ENCODE measurements around the gene ZYX.

DNA sequence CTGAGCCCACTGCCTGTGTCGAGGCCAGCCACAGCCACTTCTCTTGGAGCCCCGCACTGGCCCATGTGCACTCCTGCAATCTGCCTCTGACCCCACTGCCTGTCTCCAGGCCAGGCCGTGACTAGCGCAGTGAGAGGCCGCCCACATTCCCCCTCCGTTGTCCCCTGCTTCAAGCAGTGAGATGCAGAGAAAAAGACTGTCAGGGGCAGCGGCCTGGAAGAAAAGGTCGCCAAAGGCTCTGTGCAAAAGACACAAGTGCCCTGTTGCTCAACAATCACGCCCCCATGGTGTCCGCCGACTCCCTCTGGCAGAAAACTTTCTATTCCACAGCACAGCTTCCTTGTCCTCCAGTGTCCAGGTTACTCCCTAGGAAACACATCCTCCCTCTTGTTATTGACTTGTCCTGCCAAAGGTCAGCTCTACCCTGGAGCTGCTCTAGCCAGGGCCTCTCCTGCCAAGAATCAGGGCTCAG is 28.6 kb upstream of the ZYX start:
- TF ChIP-seq, protein P1, sequence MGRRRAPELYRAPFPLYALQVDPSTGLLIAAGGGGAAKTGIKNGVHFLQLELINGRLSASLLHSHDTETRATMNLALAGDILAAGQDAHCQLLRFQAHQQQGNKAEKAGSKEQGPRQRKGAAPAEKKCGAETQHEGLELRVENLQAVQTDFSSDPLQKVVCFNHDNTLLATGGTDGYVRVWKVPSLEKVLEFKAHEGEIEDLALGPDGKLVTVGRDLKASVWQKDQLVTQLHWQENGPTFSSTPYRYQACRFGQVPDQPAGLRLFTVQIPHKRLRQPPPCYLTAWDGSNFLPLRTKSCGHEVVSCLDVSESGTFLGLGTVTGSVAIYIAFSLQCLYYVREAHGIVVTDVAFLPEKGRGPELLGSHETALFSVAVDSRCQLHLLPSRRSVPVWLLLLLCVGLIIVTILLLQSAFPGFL (CRISPR knock-in tag; IDR thresholded peaks at IDR 0.05), result no peak
- TF ChIP-seq KDM1A (CRISPR knock-in tag; IDR thresholded peaks at IDR 0.05) (no peak), HES4 (CRISPR knock-in tag; IDR thresholded peaks at IDR 0.05; ENCODE audit: borderline replicate concordance) (no peak), ERF (CRISPR knock-in tag; IDR thresholded peaks at IDR 0.05) (no peak), RFX5 (IDR thresholded peaks at IDR 0.05; ENCODE audit: low read depth, low read length) (no peak), POLR2AphosphoS5 (IDR thresholded peaks at IDR 0.05; ENCODE audit: low read depth, low read length) (no peak), ZNF781 (CRISPR knock-in tag; IDR thresholded peaks at IDR 0.05; ENCODE audit: borderline replicate concordance, not compliant biosample characterization) (no peak)
- TF ChIP-seq, protein P2, sequence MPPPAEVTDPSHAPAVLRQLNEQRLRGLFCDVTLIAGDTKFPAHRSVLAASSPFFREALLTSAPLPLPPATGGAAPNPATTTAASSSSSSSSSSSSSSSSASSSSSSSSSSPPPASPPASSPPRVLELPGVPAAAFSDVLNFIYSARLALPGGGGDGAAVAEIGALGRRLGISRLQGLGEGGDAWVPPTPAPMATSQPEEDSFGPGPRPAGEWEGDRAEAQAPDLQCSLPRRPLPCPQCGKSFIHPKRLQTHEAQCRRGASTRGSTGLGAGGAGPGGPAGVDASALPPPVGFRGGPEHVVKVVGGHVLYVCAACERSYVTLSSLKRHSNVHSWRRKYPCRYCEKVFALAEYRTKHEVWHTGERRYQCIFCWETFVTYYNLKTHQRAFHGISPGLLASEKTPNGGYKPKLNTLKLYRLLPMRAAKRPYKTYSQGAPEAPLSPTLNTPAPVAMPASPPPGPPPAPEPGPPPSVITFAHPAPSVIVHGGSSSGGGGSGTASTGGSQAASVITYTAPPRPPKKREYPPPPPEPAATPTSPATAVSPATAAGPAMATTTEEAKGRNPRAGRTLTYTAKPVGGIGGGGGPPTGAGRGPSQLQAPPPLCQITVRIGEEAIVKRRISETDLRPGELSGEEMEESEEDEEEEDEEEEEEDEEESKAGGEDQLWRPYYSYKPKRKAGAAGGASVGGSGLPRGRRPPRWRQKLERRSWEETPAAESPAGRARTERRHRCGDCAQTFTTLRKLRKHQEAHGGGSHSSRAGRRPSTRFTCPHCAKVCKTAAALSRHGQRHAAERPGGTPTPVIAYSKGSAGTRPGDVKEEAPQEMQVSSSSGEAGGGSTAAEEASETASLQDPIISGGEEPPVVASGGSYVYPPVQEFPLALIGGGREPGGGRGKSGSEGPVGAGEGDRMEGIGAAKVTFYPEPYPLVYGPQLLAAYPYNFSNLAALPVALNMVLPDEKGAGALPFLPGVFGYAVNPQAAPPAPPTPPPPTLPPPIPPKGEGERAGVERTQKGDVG (CRISPR knock-in tag; IDR thresholded peaks at IDR 0.05; ENCODE audit: borderline replicate concordance), result no peak
- TF ChIP-seq, protein P3, sequence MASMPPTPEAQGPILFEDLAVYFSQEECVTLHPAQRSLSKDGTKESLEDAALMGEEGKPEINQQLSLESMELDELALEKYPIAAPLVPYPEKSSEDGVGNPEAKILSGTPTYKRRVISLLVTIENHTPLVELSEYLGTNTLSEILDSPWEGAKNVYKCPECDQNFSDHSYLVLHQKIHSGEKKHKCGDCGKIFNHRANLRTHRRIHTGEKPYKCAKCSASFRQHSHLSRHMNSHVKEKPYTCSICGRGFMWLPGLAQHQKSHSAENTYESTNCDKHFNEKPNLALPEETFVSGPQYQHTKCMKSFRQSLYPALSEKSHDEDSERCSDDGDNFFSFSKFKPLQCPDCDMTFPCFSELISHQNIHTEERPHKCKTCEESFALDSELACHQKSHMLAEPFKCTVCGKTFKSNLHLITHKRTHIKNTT (CRISPR knock-in tag; IDR thresholded peaks at IDR 0.05), result no peak
- TF ChIP-seq, protein P4, sequence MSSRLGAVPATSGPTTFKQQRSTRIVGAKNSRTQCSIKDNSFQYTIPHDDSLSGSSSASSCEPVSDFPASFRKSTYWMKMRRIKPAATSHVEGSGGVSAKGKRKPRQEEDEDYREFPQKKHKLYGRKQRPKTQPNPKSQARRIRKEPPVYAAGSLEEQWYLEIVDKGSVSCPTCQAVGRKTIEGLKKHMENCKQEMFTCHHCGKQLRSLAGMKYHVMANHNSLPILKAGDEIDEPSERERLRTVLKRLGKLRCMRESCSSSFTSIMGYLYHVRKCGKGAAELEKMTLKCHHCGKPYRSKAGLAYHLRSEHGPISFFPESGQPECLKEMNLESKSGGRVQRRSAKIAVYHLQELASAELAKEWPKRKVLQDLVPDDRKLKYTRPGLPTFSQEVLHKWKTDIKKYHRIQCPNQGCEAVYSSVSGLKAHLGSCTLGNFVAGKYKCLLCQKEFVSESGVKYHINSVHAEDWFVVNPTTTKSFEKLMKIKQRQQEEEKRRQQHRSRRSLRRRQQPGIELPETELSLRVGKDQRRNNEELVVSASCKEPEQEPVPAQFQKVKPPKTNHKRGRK (CRISPR knock-in tag; IDR thresholded peaks at IDR 0.05), result no peak
- TF ChIP-seq, protein P5, sequence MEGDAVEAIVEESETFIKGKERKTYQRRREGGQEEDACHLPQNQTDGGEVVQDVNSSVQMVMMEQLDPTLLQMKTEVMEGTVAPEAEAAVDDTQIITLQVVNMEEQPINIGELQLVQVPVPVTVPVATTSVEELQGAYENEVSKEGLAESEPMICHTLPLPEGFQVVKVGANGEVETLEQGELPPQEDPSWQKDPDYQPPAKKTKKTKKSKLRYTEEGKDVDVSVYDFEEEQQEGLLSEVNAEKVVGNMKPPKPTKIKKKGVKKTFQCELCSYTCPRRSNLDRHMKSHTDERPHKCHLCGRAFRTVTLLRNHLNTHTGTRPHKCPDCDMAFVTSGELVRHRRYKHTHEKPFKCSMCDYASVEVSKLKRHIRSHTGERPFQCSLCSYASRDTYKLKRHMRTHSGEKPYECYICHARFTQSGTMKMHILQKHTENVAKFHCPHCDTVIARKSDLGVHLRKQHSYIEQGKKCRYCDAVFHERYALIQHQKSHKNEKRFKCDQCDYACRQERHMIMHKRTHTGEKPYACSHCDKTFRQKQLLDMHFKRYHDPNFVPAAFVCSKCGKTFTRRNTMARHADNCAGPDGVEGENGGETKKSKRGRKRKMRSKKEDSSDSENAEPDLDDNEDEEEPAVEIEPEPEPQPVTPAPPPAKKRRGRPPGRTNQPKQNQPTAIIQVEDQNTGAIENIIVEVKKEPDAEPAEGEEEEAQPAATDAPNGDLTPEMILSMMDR (CRISPR knock-in tag; IDR thresholded peaks at IDR 0.05), result no peak
- TF ChIP-seq, protein P6, sequence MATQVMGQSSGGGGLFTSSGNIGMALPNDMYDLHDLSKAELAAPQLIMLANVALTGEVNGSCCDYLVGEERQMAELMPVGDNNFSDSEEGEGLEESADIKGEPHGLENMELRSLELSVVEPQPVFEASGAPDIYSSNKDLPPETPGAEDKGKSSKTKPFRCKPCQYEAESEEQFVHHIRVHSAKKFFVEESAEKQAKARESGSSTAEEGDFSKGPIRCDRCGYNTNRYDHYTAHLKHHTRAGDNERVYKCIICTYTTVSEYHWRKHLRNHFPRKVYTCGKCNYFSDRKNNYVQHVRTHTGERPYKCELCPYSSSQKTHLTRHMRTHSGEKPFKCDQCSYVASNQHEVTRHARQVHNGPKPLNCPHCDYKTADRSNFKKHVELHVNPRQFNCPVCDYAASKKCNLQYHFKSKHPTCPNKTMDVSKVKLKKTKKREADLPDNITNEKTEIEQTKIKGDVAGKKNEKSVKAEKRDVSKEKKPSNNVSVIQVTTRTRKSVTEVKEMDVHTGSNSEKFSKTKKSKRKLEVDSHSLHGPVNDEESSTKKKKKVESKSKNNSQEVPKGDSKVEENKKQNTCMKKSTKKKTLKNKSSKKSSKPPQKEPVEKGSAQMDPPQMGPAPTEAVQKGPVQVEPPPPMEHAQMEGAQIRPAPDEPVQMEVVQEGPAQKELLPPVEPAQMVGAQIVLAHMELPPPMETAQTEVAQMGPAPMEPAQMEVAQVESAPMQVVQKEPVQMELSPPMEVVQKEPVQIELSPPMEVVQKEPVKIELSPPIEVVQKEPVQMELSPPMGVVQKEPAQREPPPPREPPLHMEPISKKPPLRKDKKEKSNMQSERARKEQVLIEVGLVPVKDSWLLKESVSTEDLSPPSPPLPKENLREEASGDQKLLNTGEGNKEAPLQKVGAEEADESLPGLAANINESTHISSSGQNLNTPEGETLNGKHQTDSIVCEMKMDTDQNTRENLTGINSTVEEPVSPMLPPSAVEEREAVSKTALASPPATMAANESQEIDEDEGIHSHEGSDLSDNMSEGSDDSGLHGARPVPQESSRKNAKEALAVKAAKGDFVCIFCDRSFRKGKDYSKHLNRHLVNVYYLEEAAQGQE (IDR thresholded peaks at IDR 0.05; ENCODE audit: borderline replicate concordance in 1 of 2, low read depth in 1 of 2, low read length in 2 of 2), result no peak

Measured in HepG2 (cell line).